Measurements from ENCODE around the gene FAM184A. TPM values are rescaled to one million over a fixed set of nuclear protein-coding genes. Genes with fewer than 3 reads are reported as not detected.

Gene FAM184A
- total and polyA plus RNA-seq, 2 experiments from 2014 or later, result 4.8 to 13.7 TPM

- no peak for DNase-seq (ENCODE audit: low read depth in 1 of 2, low spot score in 1 of 2)
- no peak overlapping the region for H3K4me3 ChIP-seq
- H3K36me3 ChIP-seq, result peaks cover 15% of the 10 kb centered on the region
- H3K4me1 ChIP-seq (ENCODE audit: low read depth), result peaks cover 9% of the 10 kb centered on the region
- H3K27me3 ChIP-seq, result no peaks in the 10 kb centered on the region
- no peak overlapping the region for H3K27ac ChIP-seq
- TF ChIP-seq CTCF (IDR thresholded peaks at IDR 0.05; ENCODE audit: low read depth, low read length), result no peak
- H3K9me3 ChIP-seq (ENCODE audit: low read depth), result no peaks in the 10 kb centered on the region
Measured at GRCh38 chr6:118932421-118932820, 146.0 kb downstream of the FAM184A start.

DNA sequence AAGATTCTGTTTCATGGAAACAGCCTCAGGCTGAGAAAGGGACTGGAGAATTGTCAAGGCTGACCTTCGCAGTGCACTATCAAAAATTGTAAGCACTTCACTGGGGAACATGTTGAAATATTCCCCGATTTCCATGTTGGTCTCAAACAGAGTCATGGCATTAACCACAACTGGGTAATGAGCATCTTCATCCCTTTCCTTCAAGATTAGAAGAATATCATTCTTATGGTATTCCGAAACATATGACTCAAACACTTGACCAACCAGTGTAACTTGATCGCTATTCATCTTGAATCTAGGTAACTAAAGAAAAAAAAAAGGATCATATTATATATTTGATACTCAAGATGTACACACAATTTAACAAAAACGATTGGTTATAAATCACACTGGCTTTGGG, 147.0 kb downstream of the FAM184A start:
- Histone ChIP-seq H3K9me3 (ENCODE audit: low read depth) (no peaks in the 10 kb centered on the region), H3K36me3 (peaks cover 15% of the 10 kb centered on the region), H3K27ac (no peak overlapping the region), H3K4me3 (no peak overlapping the region), H3K27me3 (no peaks in the 10 kb centered on the region), H3K4me1 (ENCODE audit: low read depth) (peaks cover 9% of the 10 kb centered on the region)
- no peak for TF ChIP-seq CTCF (IDR thresholded peaks at IDR 0.05; ENCODE audit: low read depth, low read length)
- no peak for DNase-seq (ENCODE audit: low read depth in 1 of 2, low spot score in 1 of 2)

DNA sequence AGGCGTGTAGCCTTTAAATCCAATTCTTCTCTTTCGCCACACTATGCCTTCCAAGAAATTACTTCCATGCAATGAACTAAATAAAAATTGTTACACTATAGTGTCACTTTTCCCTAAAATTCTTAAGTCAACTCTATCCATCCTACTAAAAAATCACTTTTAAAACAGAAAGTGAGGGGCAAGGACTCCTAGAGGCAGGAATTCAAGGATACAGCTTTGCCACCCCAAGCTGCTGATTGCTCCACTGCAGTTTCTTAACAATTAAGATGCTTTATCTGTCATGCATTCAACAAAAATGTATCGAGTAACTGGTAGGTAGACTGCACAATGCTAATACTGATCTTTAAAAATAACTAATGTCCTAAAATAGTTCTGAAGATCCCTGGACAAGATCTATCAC, 147.8 kb downstream of the FAM184A start:
- no peak for DNase-seq (ENCODE audit: low read depth in 1 of 2, low spot score in 1 of 2)
- H3K36me3 ChIP-seq, result peaks cover 15% of the 10 kb centered on the region
- no peak for TF ChIP-seq CTCF (IDR thresholded peaks at IDR 0.05; ENCODE audit: low read depth, low read length)
- no peak overlapping the region for H3K4me3 ChIP-seq
- H3K27ac ChIP-seq, result no peak overlapping the region
- peaks cover 7% of the 10 kb centered on the region for H3K4me1 ChIP-seq (ENCODE audit: low read depth)
- H3K9me3 ChIP-seq (ENCODE audit: low read depth), result no peaks in the 10 kb centered on the region
- H3K27me3 ChIP-seq, result no peaks in the 10 kb centered on the region

- no peak for TF ChIP-seq CTCF (IDR thresholded peaks at IDR 0.05; ENCODE audit: low read depth, low read length)
- H3K9me3 ChIP-seq (ENCODE audit: low read depth), result no peaks in the 10 kb centered on the region
- DNase-seq (ENCODE audit: low read depth in 1 of 2, low spot score in 1 of 2), result no peak
- no peak overlapping the region for H3K4me3 ChIP-seq
- H3K27ac ChIP-seq, result no peak overlapping the region
- H3K27me3 ChIP-seq, result no peaks in the 10 kb centered on the region
- H3K36me3 ChIP-seq, result peaks cover 23% of the 10 kb centered on the region
- H3K4me1 ChIP-seq (ENCODE audit: low read depth), result no peaks in the 10 kb centered on the region
Measured at GRCh38 chr6:118923035-118923434, 155.4 kb downstream of the FAM184A start.

- no peaks in the 10 kb centered on the region for H3K9me3 ChIP-seq (ENCODE audit: low read depth)
- H3K27ac ChIP-seq, result no peak overlapping the region
- no peak overlapping the region for H3K4me3 ChIP-seq
- no peak for TF ChIP-seq CTCF (IDR thresholded peaks at IDR 0.05; ENCODE audit: low read depth, low read length)
- DNase-seq (ENCODE audit: low read depth in 1 of 2, low spot score in 1 of 2), result no peak
- H3K4me1 ChIP-seq (ENCODE audit: low read depth), result no peaks in the 10 kb centered on the region
- peaks cover 29% of the 10 kb centered on the region for H3K36me3 ChIP-seq
- H3K27me3 ChIP-seq, result no peaks in the 10 kb centered on the region
Measured at GRCh38 chr6:118921084-118921483, 157.4 kb downstream of the FAM184A start.

GRCh38 chr6:118918329-118918725, 160.1 kb downstream of the FAM184A start:
- no peaks in the 10 kb centered on the region for H3K9me3 ChIP-seq (ENCODE audit: low read depth)
- H3K4me3 ChIP-seq, result no peak overlapping the region
- peaks cover 25% of the 10 kb centered on the region for H3K36me3 ChIP-seq
- H3K4me1 ChIP-seq (ENCODE audit: low read depth), result no peaks in the 10 kb centered on the region
- no peaks in the 10 kb centered on the region for H3K27me3 ChIP-seq
- no peak overlapping the region for H3K27ac ChIP-seq
- TF ChIP-seq CTCF (IDR thresholded peaks at IDR 0.05; ENCODE audit: low read depth, low read length), result no peak
- DNase-seq (ENCODE audit: low read depth in 1 of 2, low spot score in 1 of 2), result peak in 1 of 2 donors; percentile 6
